PFSK-1 (cell line): ENCODE data around the gene BCL11B.

Experiments used
- FOXP2 ChIP-seq: optimal IDR thresholded peaks from 2 replicates; pipeline ENCODE3; 2011; ENCODE audit warnings: borderline replicate concordance, control low read depth, inconsistent platforms; ENCODE audit not compliant: insufficient read depth; ENCODE audit errors: extremely low read length, extremely low read depth
- POLR2AphosphoS5 ChIP-seq: IDR thresholded peaks from 2 replicates; pipeline ENCODE4 v1.6.1; 2012; ENCODE audit warnings: low read depth, mild to moderate bottlenecking, control low read depth, low read length, moderate library complexity
- REST ChIP-seq, 2 experiments: IDR thresholded peaks; 2 replicates each; pipeline versions ENCODE4 v1.6.1 to v1.8.0; 2011 to 2012; ENCODE audit warnings: low read depth in 2 of 2, low read length in 2 of 2, control low read depth in 1 of 2, inconsistent platforms in 1 of 2, mild to moderate bottlenecking in 1 of 2, moderate library complexity in 1 of 2; ENCODE audit not compliant: insufficient read depth in 1 of 2
- SIN3A ChIP-seq: IDR thresholded peaks from 2 replicates; pipeline ENCODE4 v1.6.1; 2012; ENCODE audit warnings: mild to moderate bottlenecking, low read length, moderate library complexity, borderline replicate concordance; ENCODE audit not compliant: insufficient read depth
- TAF1 ChIP-seq: IDR thresholded peaks from 2 replicates; pipeline ENCODE4 v1.6.1; 2012; ENCODE audit warnings: low read length, control low read depth, borderline replicate concordance; ENCODE audit not compliant: insufficient read depth

- no peak for TF ChIP-seq TAF1
- TF ChIP-seq POLR2AphosphoS5 = no peak
- TF ChIP-seq REST (IDR thresholded peaks at IDR 0.05; ENCODE audit: insufficient read depth in 1 of 2, low read depth in 2 of 2, low read length in 2 of 2) = no peak
- no peak for TF ChIP-seq SIN3A
- TF ChIP-seq FOXP2 = no peak
Observed at GRCh38 chr14:99211410-99211809, 60.6 kb downstream of the BCL11B start.
